ENCODE measurements around the gene IL36B. TPM values are rescaled to one million over a fixed set of nuclear protein-coding genes. Genes with fewer than 3 reads are reported as not detected.

Gene IL36B
- total and polyA plus RNA-seq, 8 donors: not detected

GRCh38 chr2:113015042-113015441 is 37.6 kb downstream of the IL36B start:
- no peaks in the 10 kb centered on the region for H3K36me3 ChIP-seq
- intact Hi-C loops (cut with DNase I; ENCODE audit: low total_unique reads): no loop called here
- no peak for DNase-seq
- no peak for TF ChIP-seq POLR2A (IDR thresholded peaks at IDR 0.05)
- TF ChIP-seq POLR2AphosphoS5 (IDR thresholded peaks at IDR 0.05): no peak
- TF ChIP-seq EP300 (IDR thresholded peaks at IDR 0.05): no peak
- TF ChIP-seq CTCF (IDR thresholded peaks at IDR 0.05): no peak
- H3K27ac ChIP-seq: no peak overlapping the region
- no peaks in the 10 kb centered on the region for H3K27me3 ChIP-seq
- no peak overlapping the region for H3K4me3 ChIP-seq
- H3K9me3 ChIP-seq: no peaks in the 10 kb centered on the region
- 83 to 96% (median 91%) methylated on average over 1 of the region's 1 CpG for WGBS, 5 donors
- H3K4me1 ChIP-seq: no peaks in the 10 kb centered on the region

- 95 to 99% (median 96%) methylated on average over 2 of the region's 2 CpGs for WGBS, 5 donors
- no peak overlapping the region for H3K4me3 ChIP-seq
- no peaks in the 10 kb centered on the region for H3K9me3 ChIP-seq
- H3K27ac ChIP-seq: no peak overlapping the region
- DNase-seq: no peak
- TF ChIP-seq EP300 (IDR thresholded peaks at IDR 0.05): no peak
- no peak for TF ChIP-seq POLR2AphosphoS5 (IDR thresholded peaks at IDR 0.05)
- intact Hi-C loops (cut with DNase I; ENCODE audit: low total_unique reads): no loop called here
- H3K4me1 ChIP-seq: no peaks in the 10 kb centered on the region
- no peaks in the 10 kb centered on the region for H3K36me3 ChIP-seq
- no peaks in the 10 kb centered on the region for H3K27me3 ChIP-seq
Observed at GRCh38 chr2:113014067-113014466, 38.6 kb downstream of the IL36B start.

DNA sequence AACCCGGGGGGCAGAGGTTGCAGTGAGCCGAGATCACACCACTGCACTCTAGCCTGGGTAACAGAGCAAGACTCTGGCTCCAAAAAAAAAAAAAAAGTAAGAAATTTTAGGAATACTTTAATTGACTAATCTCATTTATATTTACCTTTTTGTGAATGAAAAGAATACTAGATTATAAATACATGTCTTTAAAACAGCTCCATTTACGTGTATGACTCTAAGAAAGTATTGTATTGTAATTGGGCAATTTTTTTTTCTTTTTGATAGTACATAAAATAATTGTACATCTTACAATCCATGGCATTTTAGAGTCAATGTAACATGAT is 39.4 kb downstream of the IL36B start:
- intact Hi-C loops (cut with DNase I; ENCODE audit: low total_unique reads): no loop called here
- no peaks in the 10 kb centered on the region for H3K4me1 ChIP-seq
- no peaks in the 10 kb centered on the region for H3K9me3 ChIP-seq
- H3K4me3 ChIP-seq: no peak overlapping the region
- no peak for TF ChIP-seq EP300 (IDR thresholded peaks at IDR 0.05)
- no peak for TF ChIP-seq POLR2AphosphoS5 (IDR thresholded peaks at IDR 0.05)
- no peak for TF ChIP-seq POLR2A (IDR thresholded peaks at IDR 0.05)
- TF ChIP-seq CTCF (IDR thresholded peaks at IDR 0.05): no peak
- WGBS, 5 donors: 48 to 69% (median 65%) methylated on average over 3 of the region's 3 CpGs
- H3K27me3 ChIP-seq: no peaks in the 10 kb centered on the region
- no peak overlapping the region for H3K27ac ChIP-seq
- no peak for DNase-seq
- H3K36me3 ChIP-seq: no peaks in the 10 kb centered on the region

- intact Hi-C loops (cut with DNase I; ENCODE audit: low total_unique reads): no loop called here
- Histone ChIP-seq H3K27me3 (no peaks in the 10 kb centered on the region), H3K36me3 (no peaks in the 10 kb centered on the region), H3K4me3 (no peak overlapping the region), H3K27ac (no peak overlapping the region), H3K4me1 (no peaks in the 10 kb centered on the region), H3K9me3 (no peaks in the 10 kb centered on the region)
- TF ChIP-seq POLR2AphosphoS5 (IDR thresholded peaks at IDR 0.05): peak in 2 of 3 donors; percentile 28 to 70
- no peak for TF ChIP-seq POLR2A (IDR thresholded peaks at IDR 0.05)
- 38 to 61% (median 58%) methylated on average over 8 of the region's 8 CpGs for WGBS, 5 donors
- peak in 1 of 2 donors; percentile 50 for DNase-seq
Observed at GRCh38 chr2:113012436-113013335, 40.0 kb downstream of the IL36B start.

DNA sequence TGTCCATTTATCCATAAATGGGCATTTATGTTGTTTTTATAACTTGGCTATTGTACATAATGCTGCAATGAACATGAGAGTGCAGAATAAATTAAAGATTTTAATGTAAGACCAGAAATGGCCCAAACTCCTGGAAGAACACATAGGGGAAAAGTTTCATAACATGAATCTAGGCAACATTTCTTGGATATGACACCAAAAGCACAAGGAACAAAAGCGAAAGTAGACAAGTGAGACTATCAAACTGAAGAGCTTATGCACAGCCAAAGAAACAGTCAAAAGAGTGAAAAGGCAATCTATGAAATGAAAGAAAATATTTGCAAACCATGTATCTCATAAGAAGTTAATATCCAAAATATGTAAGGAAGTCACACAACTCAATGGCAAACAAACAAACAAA is 41.6 kb downstream of the IL36B start:
- Histone ChIP-seq H3K4me3 (no peak overlapping the region), H3K27me3 (no peaks in the 10 kb centered on the region), H3K9me3 (no peaks in the 10 kb centered on the region), H3K4me1 (no peaks in the 10 kb centered on the region), H3K27ac (no peak overlapping the region), H3K36me3 (no peaks in the 10 kb centered on the region)
- intact Hi-C loops (cut with DNase I; ENCODE audit: low total_unique reads): no loop called here
- no peak for DNase-seq
- 80 to 100% (median 100%) methylated on average over 1 of the region's 1 CpG for WGBS, 5 donors
- TF ChIP-seq POLR2A (IDR thresholded peaks at IDR 0.05): no peak
- no peak for TF ChIP-seq POLR2AphosphoS5 (IDR thresholded peaks at IDR 0.05)
- no peak for TF ChIP-seq EP300 (IDR thresholded peaks at IDR 0.05)
- no peak for TF ChIP-seq CTCF (IDR thresholded peaks at IDR 0.05)
